ENCODE results near the gene KLRF1. TPM values are rescaled to one million over a fixed set of nuclear protein-coding genes. Genes with fewer than 3 reads are reported as not detected.

Gene KLRF1
- total RNA-seq, 1 donor from 2014 or later = not detected

- no peak for DNase-seq (ENCODE audit: extremely low read depth, low read depth, low spot score)
Observed at GRCh38 chr12:9808504-9808903, 18.8 kb upstream of the KLRF1 start.

GRCh38 chr12:9809338-9809737 is 17.9 kb upstream of the KLRF1 start:
- no peak for DNase-seq (ENCODE audit: extremely low read depth, low read depth, low spot score)

- DNase-seq (ENCODE audit: extremely low read depth, low read depth, low spot score) = no peak
Observed at GRCh38 chr12:9809866-9810265, 17.4 kb upstream of the KLRF1 start.

- DNase-seq (ENCODE audit: extremely low read depth, low read depth, low spot score) = no peak
Observed at GRCh38 chr12:9810671-9811070, 16.6 kb upstream of the KLRF1 start.

- DNase-seq (ENCODE audit: extremely low read depth, low read depth, low spot score) = no peak
Observed at GRCh38 chr12:9811621-9812020, 15.7 kb upstream of the KLRF1 start.

- DNase-seq (ENCODE audit: extremely low read depth, low read depth, low spot score) = no peak
Observed at GRCh38 chr12:9813821-9814798, 13.2 kb upstream of the KLRF1 start.

- DNase-seq (ENCODE audit: extremely low read depth, low read depth, low spot score) = no peak
Observed at GRCh38 chr12:9820281-9820930, 6.9 kb upstream of the KLRF1 start.

- DNase-seq (ENCODE audit: extremely low read depth, low read depth, low spot score) = no peak
Observed at GRCh38 chr12:9829483-9829882, 2.2 kb downstream of the KLRF1 start.

GRCh38 chr12:9829982-9830381 is 2.7 kb downstream of the KLRF1 start:
- no peak for DNase-seq (ENCODE audit: extremely low read depth, low read depth, low spot score)

- no peak for DNase-seq (ENCODE audit: extremely low read depth, low read depth, low spot score)
Observed at GRCh38 chr12:9831720-9832119, 4.4 kb downstream of the KLRF1 start.

GRCh38 chr12:9843407-9843806 is 16.1 kb downstream of the KLRF1 start:
- DNase-seq (ENCODE audit: extremely low read depth, low read depth, low spot score) = no peak

GRCh38 chr12:9848899-9849298 is 21.6 kb downstream of the KLRF1 start:
- DNase-seq (ENCODE audit: extremely low read depth, low read depth, low spot score) = no peak

GRCh38 chr12:9851050-9851449 is 23.8 kb downstream of the KLRF1 start:
- no peak for DNase-seq (ENCODE audit: extremely low read depth, low read depth, low spot score)

- DNase-seq (ENCODE audit: extremely low read depth, low read depth, low spot score) = no peak
Observed at GRCh38 chr12:9851927-9852326, 24.6 kb downstream of the KLRF1 start.

- no peak for DNase-seq (ENCODE audit: extremely low read depth, low read depth, low spot score)
Observed at GRCh38 chr12:9856151-9856550, 28.9 kb downstream of the KLRF1 start.

GRCh38 chr12:9856894-9857293 is 29.6 kb downstream of the KLRF1 start:
- DNase-seq (ENCODE audit: extremely low read depth, low read depth, low spot score) = no peak

- DNase-seq (ENCODE audit: extremely low read depth, low read depth, low spot score) = no peak
Observed at GRCh38 chr12:9858135-9858534, 30.9 kb downstream of the KLRF1 start.

- DNase-seq (ENCODE audit: extremely low read depth, low read depth, low spot score) = no peak
Observed at GRCh38 chr12:9864913-9865675, 37.8 kb downstream of the KLRF1 start.

- no peak for DNase-seq (ENCODE audit: extremely low read depth, low read depth, low spot score)
Observed at GRCh38 chr12:9866860-9867269, 39.6 kb downstream of the KLRF1 start.

- DNase-seq (ENCODE audit: extremely low read depth, low read depth, low spot score) = no peak
Observed at GRCh38 chr12:9867531-9867930, 40.2 kb downstream of the KLRF1 start.

- DNase-seq (ENCODE audit: extremely low read depth, low read depth, low spot score) = no peak
Observed at GRCh38 chr12:9868311-9868801, 41.1 kb downstream of the KLRF1 start.

Measured in glomerular endothelial cell (primary cell).